ENCODE data around the gene GLRX.
A peak's percentile ranks its signal among the peaks of the same experiment; 100 is the strongest.

Gene GLRX

DNA sequence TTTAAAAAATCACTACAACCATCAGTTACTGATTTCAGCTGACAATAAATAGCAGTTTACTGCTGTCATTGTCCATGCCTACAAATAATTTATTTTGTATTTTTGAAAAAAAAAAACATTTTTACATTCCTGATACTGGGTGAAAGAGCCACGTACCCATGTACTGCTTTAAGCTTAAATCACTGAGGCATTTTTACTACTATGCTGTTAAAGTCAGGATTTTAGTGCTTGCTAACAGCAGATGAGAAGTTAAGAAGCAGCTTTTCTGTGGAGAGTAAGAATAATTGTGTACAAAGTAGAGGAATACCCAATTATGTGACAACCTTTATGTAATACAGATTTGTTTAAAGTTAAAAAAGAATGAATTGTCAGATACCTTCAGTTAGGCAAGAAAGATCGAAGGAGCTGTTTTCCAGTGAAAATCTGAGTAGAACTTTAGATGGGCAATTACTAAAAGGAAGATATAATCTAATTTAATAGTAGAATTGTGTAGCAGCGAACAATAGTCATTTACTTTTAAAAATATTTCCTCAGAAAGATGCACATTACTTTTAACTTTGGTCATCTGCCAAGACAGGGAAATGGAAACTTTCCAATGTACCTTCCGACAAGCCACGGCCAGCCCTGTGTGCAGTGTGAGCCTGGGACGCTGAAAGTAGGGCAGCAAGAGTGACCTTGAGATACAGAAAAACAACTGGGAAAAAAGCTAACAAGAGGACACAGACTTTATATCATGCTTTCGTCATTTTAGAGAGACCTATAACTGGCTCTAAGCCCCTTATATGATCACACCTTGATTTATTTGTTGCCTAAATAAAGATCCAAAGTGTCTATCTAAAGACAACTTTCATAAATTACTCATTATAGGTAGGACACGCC is 51.5 kb downstream of the GLRX start:
- DNase-seq (ENCODE audit: low read depth), result peak; percentile 62
- no peak for TF ChIP-seq CTCF (IDR thresholded peaks at IDR 0.05; ENCODE audit: insufficient read depth, low read depth, low read length, missing control alignments)
- H3K4me3 ChIP-seq (ENCODE audit: low read length), result no peak overlapping the region

DNA sequence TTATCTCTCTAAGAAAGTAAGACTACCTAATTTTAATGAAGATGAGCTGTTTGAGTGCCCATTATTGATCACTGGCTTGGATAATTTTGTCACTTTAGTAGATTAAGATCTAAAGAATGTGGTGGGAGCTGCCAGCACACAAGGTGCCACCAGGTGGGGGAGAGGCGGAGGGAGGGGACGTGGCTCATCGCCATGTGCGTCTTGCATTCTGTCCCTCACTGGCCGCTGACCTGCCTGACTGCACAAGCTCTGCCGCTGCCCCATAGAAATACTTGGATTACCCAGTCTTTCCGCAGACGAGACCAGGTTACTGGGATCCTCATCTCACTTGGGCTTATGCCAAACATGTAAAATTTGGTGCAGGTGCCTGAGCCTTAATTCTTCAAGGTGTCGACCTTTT is 53.8 kb downstream of the GLRX start:
- H3K4me3 ChIP-seq (ENCODE audit: low read length), result no peak overlapping the region
- no peak for DNase-seq (ENCODE audit: low read depth)
- TF ChIP-seq CTCF (IDR thresholded peaks at IDR 0.05; ENCODE audit: insufficient read depth, low read depth, low read length, missing control alignments), result no peak

DNA sequence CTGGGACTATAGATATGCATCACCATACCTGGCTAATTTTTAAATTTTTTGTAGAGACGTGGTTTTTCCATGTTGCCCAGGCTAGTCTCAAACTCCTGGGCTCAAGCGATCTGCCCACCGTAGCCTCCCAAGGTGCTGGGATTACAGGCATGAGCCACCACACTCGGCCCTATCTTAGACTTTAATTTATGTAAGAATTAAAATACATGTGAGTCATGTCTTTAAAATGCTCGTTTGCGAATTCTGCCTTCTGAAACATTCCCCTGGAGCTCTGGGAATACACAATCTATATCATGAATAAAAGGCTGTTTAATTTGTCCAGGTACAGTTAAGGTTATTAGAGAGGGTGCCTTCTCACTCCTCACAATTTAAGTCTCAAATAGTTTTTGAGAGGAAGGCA is 58.6 kb downstream of the GLRX start:
- no peak for DNase-seq (ENCODE audit: low read depth)
- no peak overlapping the region for H3K4me3 ChIP-seq (ENCODE audit: low read length)
- no peak for TF ChIP-seq CTCF (IDR thresholded peaks at IDR 0.05; ENCODE audit: insufficient read depth, low read depth, low read length, missing control alignments)

All from epithelial cell of esophagus (primary cell).